COLO829 (cell line): ENCODE data around the gene AUNIP.

Source experiments
- DNase-seq: peaks from one replicate; pipeline ENCODE4 v3.0.0; 2012; ENCODE audit warnings: low spot score

The AUNIP gene

DNA sequence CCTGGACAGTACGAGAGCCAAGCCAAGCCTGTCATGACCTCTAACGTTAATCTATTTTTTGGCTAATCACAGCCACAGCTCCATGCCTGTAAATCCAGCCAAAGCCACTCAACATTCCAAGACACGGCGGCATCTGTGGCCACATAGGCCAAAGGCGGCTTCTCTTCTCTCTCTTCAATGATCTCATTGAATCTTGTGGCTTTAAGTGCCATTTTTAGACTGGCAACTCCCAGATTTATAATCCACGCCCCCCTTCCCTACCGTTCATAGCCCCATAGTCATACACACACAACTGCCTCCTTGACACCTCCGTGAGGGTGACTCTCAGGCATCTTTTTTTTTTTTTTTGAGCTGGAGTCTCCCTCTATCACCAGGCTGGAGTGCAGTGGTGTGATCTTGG lies 64.9 kb downstream of the AUNIP start:
- no peak for DNase-seq

DNA sequence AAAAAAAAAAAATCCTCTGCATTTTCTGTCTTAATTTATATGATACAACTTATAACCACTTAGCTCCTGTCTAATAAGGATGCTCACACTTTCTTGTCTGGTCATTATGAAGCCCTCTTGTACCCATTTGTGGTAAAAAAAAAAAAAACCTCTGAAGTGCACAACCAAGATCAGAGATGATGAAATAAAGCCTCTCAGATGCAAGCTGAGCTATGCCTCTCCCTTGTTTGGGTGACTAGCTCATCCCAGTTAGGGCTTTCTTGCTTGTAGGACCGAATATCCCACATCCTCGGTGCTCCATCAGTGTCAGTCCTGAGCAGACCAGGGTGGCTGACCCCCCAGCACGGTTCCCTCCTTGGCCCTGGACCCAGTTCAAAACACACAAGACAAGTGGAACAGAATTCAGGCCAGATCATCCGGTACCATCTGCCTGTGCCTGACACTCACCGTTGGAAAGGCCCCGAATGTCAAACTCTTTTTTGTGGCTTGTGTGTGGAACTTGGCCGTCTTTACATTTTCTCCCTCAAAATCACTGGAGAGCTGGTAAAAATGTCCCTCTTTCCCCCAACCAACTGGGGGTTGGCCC lies 65.6 kb downstream of the AUNIP start:
- no peak for DNase-seq

DNA sequence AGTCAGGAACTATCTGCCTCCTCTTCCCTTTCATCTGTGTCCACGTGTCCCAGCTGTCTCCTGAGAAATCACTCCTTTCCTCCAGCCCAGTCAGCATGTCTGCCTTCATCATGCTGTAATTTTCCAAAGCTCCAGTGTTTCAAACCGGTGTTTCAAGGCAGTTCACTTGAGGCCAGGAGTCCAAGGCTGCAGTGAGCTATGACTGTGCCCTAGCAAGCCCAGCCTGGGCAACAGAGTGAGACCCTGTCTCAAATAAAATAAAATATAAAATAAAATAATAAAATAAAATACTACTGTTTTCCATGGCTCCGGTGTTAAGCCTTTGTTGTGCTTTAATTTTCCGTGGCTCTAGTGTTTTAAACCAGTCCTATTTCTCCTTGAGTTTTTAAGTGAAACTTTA lies 67.1 kb downstream of the AUNIP start:
- no peak for DNase-seq

DNA sequence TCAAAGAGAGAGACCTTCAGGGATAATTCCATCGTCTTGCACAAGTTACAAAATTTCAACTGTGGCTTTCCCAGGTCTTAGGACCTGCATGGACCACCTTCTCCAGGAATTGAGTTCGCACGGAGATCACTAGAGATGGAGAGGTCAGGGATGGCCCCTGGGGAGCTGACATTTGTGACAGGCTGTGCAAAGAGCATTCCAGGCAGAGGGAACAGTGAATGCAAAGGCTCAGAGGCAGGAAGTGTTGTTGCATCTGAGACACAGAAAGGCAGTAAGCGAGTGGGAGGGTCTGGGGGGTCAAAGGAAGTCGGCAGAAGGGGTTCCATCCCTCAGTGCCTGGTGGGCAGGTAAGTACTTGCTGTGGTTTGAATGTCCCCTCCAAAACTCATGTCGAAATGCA lies 68.8 kb downstream of the AUNIP start:
- DNase-seq: no peak

DNA sequence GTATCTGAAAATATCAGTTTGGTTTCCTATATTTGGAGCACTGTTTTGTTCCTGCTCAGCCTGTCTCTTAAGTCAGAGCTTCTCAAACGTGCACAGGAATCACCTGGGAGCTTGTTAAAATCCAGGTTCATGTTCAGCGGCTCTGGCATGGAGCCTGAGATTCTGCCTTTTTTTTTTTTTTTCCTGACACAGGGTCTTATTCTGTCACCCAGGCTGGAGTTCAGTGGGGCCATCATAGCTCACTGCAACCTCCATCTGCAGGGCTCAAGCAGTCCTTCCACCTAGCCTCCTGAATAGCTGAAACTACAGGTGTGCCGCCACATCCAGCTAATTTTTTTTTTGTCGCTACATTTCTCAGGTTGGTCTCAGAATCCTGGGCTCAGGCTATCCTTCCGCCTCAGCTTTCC lies 71.5 kb downstream of the AUNIP start:
- no peak for DNase-seq

DNA sequence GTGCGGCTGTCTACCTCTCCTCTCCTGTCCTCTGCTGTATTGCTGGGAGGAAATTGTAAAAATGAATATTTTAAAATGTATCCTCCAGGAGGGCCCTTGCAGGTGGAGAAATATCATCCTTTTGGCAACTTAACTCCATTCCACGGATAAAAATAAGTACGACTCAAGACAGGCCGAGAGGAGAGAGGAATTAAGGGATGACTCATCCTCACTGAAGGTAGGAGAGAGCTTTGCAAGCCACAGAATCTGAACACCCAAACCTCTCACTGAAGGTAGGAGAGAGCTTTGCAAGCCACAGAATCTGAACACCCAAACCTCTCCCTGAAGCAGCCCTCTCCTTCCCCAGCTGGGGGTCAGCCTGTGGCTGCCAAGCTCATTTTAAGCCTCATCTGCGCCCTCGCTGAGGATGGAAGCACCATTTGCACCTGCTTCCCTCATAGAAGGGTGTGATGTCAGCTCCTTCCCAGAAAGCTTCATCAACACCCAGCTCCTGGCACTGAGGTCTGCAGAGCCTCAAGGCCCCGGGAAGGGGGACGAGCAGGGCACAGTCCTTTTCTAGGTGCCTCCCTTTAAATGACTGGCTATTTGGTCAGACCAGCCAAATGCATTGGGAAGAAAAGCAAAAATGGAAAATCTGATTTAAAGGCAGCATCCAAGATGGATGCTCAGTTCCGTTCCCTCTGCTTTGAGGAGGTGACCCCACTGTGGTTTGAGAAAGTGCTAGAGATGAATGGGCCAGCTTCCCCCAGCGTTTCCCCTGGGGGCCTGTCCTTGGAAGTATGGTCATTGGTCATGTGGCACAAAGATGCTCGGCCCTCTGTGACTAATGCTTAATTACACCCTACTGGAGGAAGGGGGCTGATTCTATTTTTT lies 72.1 kb downstream of the AUNIP start:
- no peak for DNase-seq

DNA sequence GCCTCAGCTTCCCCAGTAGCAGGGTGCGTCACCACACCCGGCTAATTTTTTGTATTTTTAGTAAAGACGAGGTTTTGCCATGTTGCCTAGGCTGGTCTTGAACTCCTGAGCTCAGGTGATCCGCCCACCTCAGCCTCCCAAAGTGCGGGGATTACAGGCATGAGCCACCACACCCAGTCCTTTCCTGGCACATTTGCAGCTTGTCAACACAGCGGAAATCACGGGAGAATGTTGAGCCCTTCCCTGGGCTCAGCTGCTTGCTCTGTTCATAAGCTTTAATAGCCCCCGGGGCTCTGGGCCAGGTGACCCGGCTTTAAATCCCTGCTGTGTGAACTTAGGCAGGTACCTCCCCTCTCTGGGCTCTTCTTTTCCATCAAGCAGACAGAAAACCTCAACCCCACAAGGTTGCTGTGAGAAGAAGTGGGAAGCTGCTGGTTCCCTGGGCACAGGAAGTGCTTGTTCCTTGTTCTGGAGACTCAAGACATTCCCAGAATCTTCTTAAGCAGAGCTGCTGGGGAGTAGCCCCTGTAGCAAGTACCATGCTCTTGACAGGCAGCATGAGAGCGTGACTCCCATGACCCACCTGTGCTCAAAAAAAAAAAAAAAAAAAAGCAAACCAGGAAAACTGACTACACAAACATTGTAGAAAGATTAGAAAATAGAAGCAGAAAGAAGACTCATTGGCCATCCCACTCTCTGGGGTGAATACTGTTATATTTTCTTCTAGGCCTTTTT lies 73.8 kb downstream of the AUNIP start:
- DNase-seq: no peak

DNA sequence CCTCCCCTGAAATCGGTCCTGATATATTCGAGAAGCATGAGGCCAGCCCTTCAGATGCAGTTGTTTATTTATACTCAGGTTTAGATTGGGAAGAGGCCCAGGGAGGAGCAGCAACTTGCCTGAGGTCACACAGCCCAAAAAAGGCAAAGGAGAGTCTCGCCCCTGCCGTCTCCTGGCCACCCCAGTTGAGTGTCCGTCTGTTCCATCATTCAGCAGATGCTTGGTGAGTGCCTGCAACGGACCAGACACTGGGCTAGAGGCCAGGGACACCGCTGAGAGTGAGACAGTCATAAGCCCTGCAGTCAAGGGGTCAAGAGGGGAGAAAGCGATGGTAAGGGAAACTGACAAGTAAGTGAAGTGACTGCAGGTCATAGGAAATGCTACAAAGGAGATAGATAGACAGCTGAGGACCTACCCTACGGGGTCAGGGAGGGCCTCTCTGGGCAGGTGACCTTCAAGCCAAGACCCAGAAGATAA lies 74.6 kb downstream of the AUNIP start:
- DNase-seq: no peak
